IgD-negative memory B cell (primary cell): ENCODE results near the gene GNAZ. TPM values are rescaled to one million over a fixed set of nuclear protein-coding genes. Genes with fewer than 3 reads are reported as not detected.

Experiments
- H3K27ac Mint-ChIP-seq, 3 donors: one replicate each; pipeline ENCODE4 v1.8.0; 2020 to 2022; ENCODE audit warnings: mild to moderate bottlenecking in 3 of 3, mixed read lengths in 3 of 3, moderate library complexity in 1 of 3
- H3K27me3 Mint-ChIP-seq: one replicate; pipeline ENCODE4 v1.8.0; 2021; ENCODE audit warnings: mixed read lengths
- H3K36me3 Mint-ChIP-seq: one replicate; pipeline ENCODE4 v1.8.0; 2020; ENCODE audit warnings: mild to moderate bottlenecking, mixed read lengths
- H3K4me1 Mint-ChIP-seq, 3 donors: one replicate each; pipeline ENCODE4 v1.8.0; 2020 to 2022; ENCODE audit warnings: mixed read lengths in 3 of 3, mild to moderate bottlenecking in 1 of 3
- H3K4me3 Mint-ChIP-seq, 4 donors: one replicate each; pipeline ENCODE4 v1.8.0; 2020 to 2022; ENCODE audit warnings: mild to moderate bottlenecking in 4 of 4, mixed read lengths in 4 of 4, moderate library complexity in 3 of 4
- H3K9me3 Mint-ChIP-seq, 3 donors: one replicate each; pipeline ENCODE4 v1.8.0; 2020 to 2021; ENCODE audit warnings: mixed read lengths in 3 of 3, mild to moderate bottlenecking in 1 of 3
- polyA plus RNA-seq: library from polyadenylated mRNA; unstranded; fragments of 300-500 nt; fragmentation: Illumina TruSeq; gene quantifications from one replicate; pipeline ENCODE4 v1.2.3, GENCODE V29; 2021

Gene GNAZ
- polyA plus RNA-seq, 1 donor from 2014 or later: 2.0 TPM

- no peaks in the 10 kb centered on the region for H3K9me3 Mint-ChIP-seq
- peaks cover 6 to 9% (median 7%) of the 10 kb centered on the region in 3 donors for H3K4me1 Mint-ChIP-seq
- no peak overlapping the region for H3K27ac Mint-ChIP-seq
- H3K27me3 Mint-ChIP-seq: no peaks in the 10 kb centered on the region
- H3K4me3 Mint-ChIP-seq: no peak overlapping the region
- no peaks in the 10 kb centered on the region for H3K36me3 Mint-ChIP-seq
Observed at GRCh38 chr22:23085351-23085671, 15.0 kb downstream of the GNAZ start.

GRCh38 chr22:23085785-23086184, 15.5 kb downstream of the GNAZ start:
- Mint-ChIP-seq H3K4me3 (no peak overlapping the region), H3K27me3 (no peaks in the 10 kb centered on the region), H3K9me3 (no peaks in the 10 kb centered on the region), H3K27ac (no peak overlapping the region), H3K36me3 (no peaks in the 10 kb centered on the region), H3K4me1 (peaks cover 6 to 9% (median 6%) of the 10 kb centered on the region in 3 donors)

- H3K27me3 Mint-ChIP-seq: no peaks in the 10 kb centered on the region
- H3K4me3 Mint-ChIP-seq: no peak overlapping the region
- no peak overlapping the region for H3K27ac Mint-ChIP-seq
- H3K9me3 Mint-ChIP-seq: no peaks in the 10 kb centered on the region
- peaks cover 4 to 6% (median 6%) of the 10 kb centered on the region in 3 donors for H3K4me1 Mint-ChIP-seq
- H3K36me3 Mint-ChIP-seq: no peaks in the 10 kb centered on the region
Observed at GRCh38 chr22:23086263-23086662, 15.9 kb downstream of the GNAZ start.

GRCh38 chr22:23086787-23087186, 16.5 kb downstream of the GNAZ start:
- H3K9me3 Mint-ChIP-seq: no peaks in the 10 kb centered on the region
- no peaks in the 10 kb centered on the region for H3K27me3 Mint-ChIP-seq
- H3K4me1 Mint-ChIP-seq: peaks cover 4 to 6% (median 6%) of the 10 kb centered on the region in 3 donors
- H3K36me3 Mint-ChIP-seq: no peaks in the 10 kb centered on the region
- peak overlapping the region in 1 of 4 donors; percentile 33 for H3K4me3 Mint-ChIP-seq
- H3K27ac Mint-ChIP-seq: no peak overlapping the region

GRCh38 chr22:23088199-23088604, 17.9 kb downstream of the GNAZ start:
- Mint-ChIP-seq H3K36me3 (no peaks in the 10 kb centered on the region), H3K4me1 (peaks cover 4 to 6% (median 6%) of the 10 kb centered on the region in 3 donors), H3K4me3 (no peak overlapping the region), H3K9me3 (no peaks in the 10 kb centered on the region), H3K27me3 (no peaks in the 10 kb centered on the region), H3K27ac (no peak overlapping the region)

- Mint-ChIP-seq H3K36me3 (no peaks in the 10 kb centered on the region), H3K4me1 (peaks cover 4 to 6% (median 6%) of the 10 kb centered on the region in 3 donors), H3K4me3 (no peak overlapping the region), H3K27ac (no peak overlapping the region), H3K9me3 (no peaks in the 10 kb centered on the region), H3K27me3 (no peaks in the 10 kb centered on the region)
Observed at GRCh38 chr22:23089010-23089409, 18.7 kb downstream of the GNAZ start.

GRCh38 chr22:23089633-23090456, 19.5 kb downstream of the GNAZ start:
- H3K27ac Mint-ChIP-seq: no peak overlapping the region
- H3K4me1 Mint-ChIP-seq: peaks cover 4 to 6% (median 6%) of the 10 kb centered on the region in 3 donors
- H3K9me3 Mint-ChIP-seq: no peaks in the 10 kb centered on the region
- H3K27me3 Mint-ChIP-seq: no peaks in the 10 kb centered on the region
- H3K36me3 Mint-ChIP-seq: no peaks in the 10 kb centered on the region
- no peak overlapping the region for H3K4me3 Mint-ChIP-seq

GRCh38 chr22:23090457-23090835, 20.1 kb downstream of the GNAZ start:
- no peak overlapping the region for H3K4me3 Mint-ChIP-seq
- H3K36me3 Mint-ChIP-seq: no peaks in the 10 kb centered on the region
- no peak overlapping the region for H3K27ac Mint-ChIP-seq
- no peaks in the 10 kb centered on the region for H3K9me3 Mint-ChIP-seq
- peaks cover 4 to 6% (median 6%) of the 10 kb centered on the region in 3 donors for H3K4me1 Mint-ChIP-seq
- no peaks in the 10 kb centered on the region for H3K27me3 Mint-ChIP-seq

- Mint-ChIP-seq H3K4me1 (peaks cover 4 to 6% (median 6%) of the 10 kb centered on the region in 3 donors), H3K36me3 (no peaks in the 10 kb centered on the region), H3K27ac (no peak overlapping the region), H3K4me3 (no peak overlapping the region), H3K9me3 (no peaks in the 10 kb centered on the region), H3K27me3 (no peaks in the 10 kb centered on the region)
Observed at GRCh38 chr22:23091760-23092159, 21.4 kb downstream of the GNAZ start.

GRCh38 chr22:23092217-23092955, 22.1 kb downstream of the GNAZ start:
- H3K27ac Mint-ChIP-seq: no peak overlapping the region
- H3K27me3 Mint-ChIP-seq: no peaks in the 10 kb centered on the region
- H3K4me3 Mint-ChIP-seq: no peak overlapping the region
- no peaks in the 10 kb centered on the region for H3K9me3 Mint-ChIP-seq
- peaks cover 3 to 4% (median 4%) of the 10 kb centered on the region in 3 donors for H3K4me1 Mint-ChIP-seq
- H3K36me3 Mint-ChIP-seq: no peaks in the 10 kb centered on the region

GRCh38 chr22:23093051-23093788, 22.9 kb downstream of the GNAZ start:
- no peaks in the 10 kb centered on the region for H3K36me3 Mint-ChIP-seq
- no peak overlapping the region for H3K27ac Mint-ChIP-seq
- H3K27me3 Mint-ChIP-seq: no peaks in the 10 kb centered on the region
- no peak overlapping the region for H3K4me3 Mint-ChIP-seq
- no peaks in the 10 kb centered on the region for H3K4me1 Mint-ChIP-seq
- no peaks in the 10 kb centered on the region for H3K9me3 Mint-ChIP-seq

- Mint-ChIP-seq H3K27me3 (no peaks in the 10 kb centered on the region), H3K9me3 (no peaks in the 10 kb centered on the region), H3K4me3 (no peak overlapping the region), H3K36me3 (no peaks in the 10 kb centered on the region), H3K4me1 (no peaks in the 10 kb centered on the region), H3K27ac (no peak overlapping the region)
Observed at GRCh38 chr22:23094260-23094659, 23.9 kb downstream of the GNAZ start.

- Mint-ChIP-seq H3K4me1 (no peaks in the 10 kb centered on the region), H3K27me3 (no peaks in the 10 kb centered on the region), H3K4me3 (no peak overlapping the region), H3K9me3 (no peaks in the 10 kb centered on the region), H3K27ac (peak overlapping the region in 1 of 3 donors; percentile 9), H3K36me3 (no peaks in the 10 kb centered on the region)
Observed at GRCh38 chr22:23094695-23095681, 24.7 kb downstream of the GNAZ start.

- no peak overlapping the region for H3K4me3 Mint-ChIP-seq
- no peak overlapping the region for H3K27ac Mint-ChIP-seq
- no peaks in the 10 kb centered on the region for H3K9me3 Mint-ChIP-seq
Observed at GRCh38 chr22:23095733-23096342, 25.5 kb downstream of the GNAZ start.

More at GRCh38 chr22:23095733-23096342, 25.5 kb downstream of the GNAZ start:
- Mint-ChIP-seq H3K36me3 (no peaks in the 10 kb centered on the region), H3K4me1 (no peaks in the 10 kb centered on the region), H3K27me3 (no peaks in the 10 kb centered on the region)
